ENCODE measurements around the gene ZNF14. TPM values are rescaled to one million over a fixed set of nuclear protein-coding genes. Genes with fewer than 3 reads are reported as not detected.

Gene ZNF14
- total RNA-seq, 1 experiment from 2014 or later: 4.9 TPM

- no peaks in the 10 kb centered on the region for H3K27me3 Mint-ChIP-seq (ENCODE audit: insufficient read depth, unreplicated experiment)
- ChIA-PET POLR2A (no interaction called here), CTCF (no interaction called here)
- DNase-seq: no peak
- H3K4me3 Mint-ChIP-seq (ENCODE audit: unreplicated experiment): no peak overlapping the region
- no peaks in the 10 kb centered on the region for H3K36me3 Mint-ChIP-seq (ENCODE audit: insufficient read depth, unreplicated experiment)
- no peaks in the 10 kb centered on the region for H3K4me1 Mint-ChIP-seq (ENCODE audit: low read depth, unreplicated experiment)
- intact Hi-C loops (cut with micrococcal nuclease; ENCODE audit: unreplicated experiment): no loop called here
- Histone ChIP-seq H3K4me3 (ENCODE audit: low read depth, low read length) (no peak overlapping the region), H3K9me3 (0 out of 2 replicates have a peak, but pooled peaks cover 4% of the 10 kb centered on the region), H3K4me1 (no peaks in the 10 kb centered on the region), H3K27me3 (replicated peaks; ENCODE audit: control insufficient read depth, insufficient read depth, low read length) (no peaks in the 10 kb centered on the region), H3K36me3 (ENCODE audit: control insufficient read depth, insufficient read depth, low read length) (no peaks in the 10 kb centered on the region)
- no peaks in the 10 kb centered on the region for H3K9me3 Mint-ChIP-seq (ENCODE audit: unreplicated experiment)
- no TSS peak for BruUV-seq (replicated peaks)
- no peak for TF ChIP-seq CTCF (IDR thresholded peaks at IDR 0.05; ENCODE audit: insufficient read depth in 1 of 2, low read depth in 1 of 2, low read length in 1 of 2, severe bottlenecking in 1 of 2, unreplicated experiment in 1 of 2)
- H3K27ac Mint-ChIP-seq (ENCODE audit: unreplicated experiment): no peak overlapping the region
These were observed 20.0 kb upstream of the ZNF14 start for GRCh38 chr19:19752760-19753403.

GRCh38 chr19:19751846-19752245, 18.9 kb upstream of the ZNF14 start:
- intact Hi-C loops (cut with micrococcal nuclease; ENCODE audit: unreplicated experiment): no loop called here
- CTCF ChIA-PET: no interaction called here

More at GRCh38 chr19:19751846-19752245, 18.9 kb upstream of the ZNF14 start:
- Mint-ChIP-seq H3K27me3 (ENCODE audit: insufficient read depth, unreplicated experiment) (no peaks in the 10 kb centered on the region), H3K36me3 (ENCODE audit: insufficient read depth, unreplicated experiment) (no peaks in the 10 kb centered on the region), H3K27ac (ENCODE audit: unreplicated experiment) (no peak overlapping the region), H3K9me3 (ENCODE audit: unreplicated experiment) (no peaks in the 10 kb centered on the region), H3K4me3 (ENCODE audit: unreplicated experiment) (no peak overlapping the region), H3K4me1 (ENCODE audit: low read depth, unreplicated experiment) (no peaks in the 10 kb centered on the region)
- BruUV-seq (replicated peaks): no TSS peak
- H3K9me3 ChIP-seq: 0 out of 2 replicates have a peak, but pooled peaks cover 4% of the 10 kb centered on the region
- no peaks in the 10 kb centered on the region for H3K27me3 ChIP-seq (replicated peaks; ENCODE audit: control insufficient read depth, insufficient read depth, low read length)
- no peaks in the 10 kb centered on the region for H3K36me3 ChIP-seq (ENCODE audit: control insufficient read depth, insufficient read depth, low read length)
- POLR2A ChIA-PET: interaction anchor here (0.5 kb wide), 1 partner anchor 149 kb away, joined by 4 read pairs; the partner anchor contains the start of gene ZNF93
- no peaks in the 10 kb centered on the region for H3K4me1 ChIP-seq
- no peak for TF ChIP-seq CTCF (IDR thresholded peaks at IDR 0.05; ENCODE audit: insufficient read depth in 1 of 2, low read depth in 1 of 2, low read length in 1 of 2, severe bottlenecking in 1 of 2, unreplicated experiment in 1 of 2)
- no peak overlapping the region for H3K4me3 ChIP-seq (ENCODE audit: low read depth, low read length)
- DNase-seq: no peak

Data from Caco-2 (cell line).